Subcutaneous adipose tissue (tissue), 4 donors: Measurements from ENCODE around the gene TMEM273. TPM values are rescaled to one million over a fixed set of nuclear protein-coding genes. Genes with fewer than 3 reads are reported as not detected.

Source experiments
- total RNA-seq, 4 donors: library from RNA; depleted of rRNA; stranded (reverse); fragments of >200 nt; gene quantifications; one replicate each; pipeline ENCODE4 v1.1.0, GENCODE V29; 2016
- TF ChIP-seq, protein P1 (sequence below): fragments of 450-650 bp; IDR thresholded peaks from one replicate; pipeline ENCODE4 v1.5.1; 2016; ENCODE audit warnings: low read depth, mild to moderate bottlenecking, control low read depth, antibody characterized with exemption, moderate library complexity

Gene TMEM273
- total RNA-seq, 4 donors from 2014 or later = 16.1 to 48.0 (median 28.3) TPM

DNA sequence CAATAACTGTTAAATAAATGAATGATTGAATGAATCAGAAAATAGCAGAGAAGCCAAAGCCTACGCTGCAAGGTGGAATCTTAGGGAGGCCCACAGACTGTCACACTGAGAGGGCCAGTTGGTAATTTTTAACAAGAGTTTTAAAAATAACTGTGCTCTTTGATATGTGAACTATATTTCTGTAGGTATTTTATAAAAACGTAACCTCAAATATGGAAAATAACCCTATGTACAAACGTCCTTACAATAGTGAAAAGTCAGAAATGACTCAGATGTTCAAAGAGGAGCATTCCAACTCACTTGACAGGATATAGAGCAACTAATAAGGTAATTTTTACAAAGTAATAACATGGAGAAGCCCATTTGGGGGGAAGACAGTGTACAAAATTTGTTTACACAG is 18.9 kb upstream of the TMEM273 start:
- TF ChIP-seq, protein P1, sequence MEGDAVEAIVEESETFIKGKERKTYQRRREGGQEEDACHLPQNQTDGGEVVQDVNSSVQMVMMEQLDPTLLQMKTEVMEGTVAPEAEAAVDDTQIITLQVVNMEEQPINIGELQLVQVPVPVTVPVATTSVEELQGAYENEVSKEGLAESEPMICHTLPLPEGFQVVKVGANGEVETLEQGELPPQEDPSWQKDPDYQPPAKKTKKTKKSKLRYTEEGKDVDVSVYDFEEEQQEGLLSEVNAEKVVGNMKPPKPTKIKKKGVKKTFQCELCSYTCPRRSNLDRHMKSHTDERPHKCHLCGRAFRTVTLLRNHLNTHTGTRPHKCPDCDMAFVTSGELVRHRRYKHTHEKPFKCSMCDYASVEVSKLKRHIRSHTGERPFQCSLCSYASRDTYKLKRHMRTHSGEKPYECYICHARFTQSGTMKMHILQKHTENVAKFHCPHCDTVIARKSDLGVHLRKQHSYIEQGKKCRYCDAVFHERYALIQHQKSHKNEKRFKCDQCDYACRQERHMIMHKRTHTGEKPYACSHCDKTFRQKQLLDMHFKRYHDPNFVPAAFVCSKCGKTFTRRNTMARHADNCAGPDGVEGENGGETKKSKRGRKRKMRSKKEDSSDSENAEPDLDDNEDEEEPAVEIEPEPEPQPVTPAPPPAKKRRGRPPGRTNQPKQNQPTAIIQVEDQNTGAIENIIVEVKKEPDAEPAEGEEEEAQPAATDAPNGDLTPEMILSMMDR = no peak

- TF ChIP-seq, protein P1 = no peak
Measured at GRCh38 chr10:49205206-49205605, 17.0 kb upstream of the TMEM273 start.

- TF ChIP-seq, protein P1 = no peak
Measured at GRCh38 chr10:49204119-49204518, 15.9 kb upstream of the TMEM273 start.

DNA sequence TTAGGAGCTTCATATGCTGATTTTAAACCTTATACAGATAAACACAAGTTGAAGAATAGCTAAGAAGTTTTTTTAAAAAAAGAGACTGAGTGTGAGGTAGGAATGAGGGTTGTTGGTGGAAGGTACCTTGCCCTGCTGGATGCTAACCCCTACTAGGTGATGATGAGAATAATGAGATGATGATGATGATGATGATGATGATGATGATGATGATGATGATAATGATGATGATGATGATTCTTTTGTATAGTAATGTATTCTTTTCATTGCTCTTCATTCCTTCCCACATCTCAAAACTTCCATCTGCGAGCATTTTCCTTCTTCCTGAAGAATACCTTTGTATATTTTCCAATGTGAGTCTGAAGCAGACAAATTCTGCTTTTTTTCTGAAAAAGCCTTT is 14.1 kb upstream of the TMEM273 start:
- TF ChIP-seq, protein P1 = no peak

DNA sequence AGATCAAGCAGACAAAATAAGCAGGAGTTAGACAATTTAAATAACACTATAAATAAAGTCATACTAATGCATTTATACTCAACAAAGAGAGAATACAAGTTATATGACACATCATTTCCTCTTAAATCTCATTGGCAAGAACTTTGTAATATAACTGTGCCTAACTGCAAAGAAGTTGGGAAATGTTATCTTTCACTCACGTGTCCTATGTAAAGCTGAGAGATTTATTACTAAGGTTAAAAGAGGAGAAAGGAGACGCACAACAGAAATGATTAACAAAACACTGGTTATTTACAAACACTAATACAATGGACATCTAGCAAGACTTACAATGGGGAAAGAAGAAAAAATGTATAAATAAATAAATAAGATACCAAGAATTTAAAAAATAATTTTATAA is 12.7 kb upstream of the TMEM273 start:
- TF ChIP-seq, protein P1 = no peak

DNA sequence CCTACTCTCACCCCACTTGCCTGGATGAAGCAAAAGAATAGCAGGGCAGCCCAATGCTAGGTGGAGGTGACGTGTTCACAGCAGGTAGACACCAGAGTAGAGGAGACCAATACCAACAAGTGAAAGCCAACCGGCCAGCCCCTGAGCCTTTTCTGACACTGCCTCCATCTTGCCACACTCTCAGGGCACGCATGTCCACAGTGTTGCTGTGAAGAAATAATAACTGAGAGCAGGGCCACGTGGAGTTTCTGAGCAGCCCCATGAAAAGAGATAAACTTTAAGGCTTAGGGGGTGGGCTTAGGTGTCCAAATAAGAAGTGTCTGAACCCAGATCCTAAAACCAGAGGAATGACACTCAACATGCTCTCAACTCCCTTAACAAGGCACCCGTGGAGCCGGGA is 9.0 kb upstream of the TMEM273 start:
- TF ChIP-seq, protein P1 = no peak

GRCh38 chr10:49194212-49194920 is 6.2 kb upstream of the TMEM273 start:
- TF ChIP-seq, protein P1 = no peak
